Chondrocyte (in vitro differentiated cells): Measurements from ENCODE around the gene GRIK4. TPM values are rescaled to one million over a fixed set of nuclear protein-coding genes. Genes with fewer than 3 reads are reported as not detected.

Source experiments
- DNase-seq: peaks from one replicate; pipeline ENCODE4 v3.0.0; 2021; ENCODE audit warnings: mixed read lengths, low spot score
- H3K27ac Mint-ChIP-seq: one replicate; pipeline ENCODE4 v1.8.0; 2021; ENCODE audit warnings: mild to moderate bottlenecking, moderate library complexity, mixed read lengths; ENCODE audit not compliant: unreplicated experiment
- H3K27me3 Mint-ChIP-seq: 2 replicates; pipeline ENCODE4 v1.8.0; 2021; ENCODE audit warnings: low read depth, mixed read lengths
- H3K36me3 Mint-ChIP-seq: 2 replicates; pipeline ENCODE4 v1.8.0; 2021; ENCODE audit warnings: low read depth, mixed read lengths
- H3K4me1 Mint-ChIP-seq: 2 replicates; pipeline ENCODE4 v1.8.0; 2021; ENCODE audit warnings: low read depth, mild to moderate bottlenecking, mixed read lengths
- H3K4me3 Mint-ChIP-seq: one replicate; pipeline ENCODE4 v1.8.0; 2021; ENCODE audit warnings: mild to moderate bottlenecking, moderate library complexity, mixed read lengths; ENCODE audit not compliant: unreplicated experiment
- H3K9me3 Mint-ChIP-seq: 2 replicates; pipeline ENCODE4 v1.8.0; 2021; ENCODE audit warnings: low read depth, mixed read lengths
- CTCF ChIP-seq: fragments of 200-600 bp; sonication (generic); IDR thresholded peaks from 2 replicates; pipeline ENCODE4 v1.5.0; 2021; ENCODE audit warnings: antibody characterized with exemption, mild to moderate bottlenecking, moderate library complexity
- total RNA-seq: library from RNA; stranded (reverse); gene quantifications from 3 replicates; pipeline ENCODE4 v1.2.1, GENCODE V29; 2021

The GRIK4 gene
- total RNA-seq, 1 donor from 2014 or later: 0.37 TPM

DNA sequence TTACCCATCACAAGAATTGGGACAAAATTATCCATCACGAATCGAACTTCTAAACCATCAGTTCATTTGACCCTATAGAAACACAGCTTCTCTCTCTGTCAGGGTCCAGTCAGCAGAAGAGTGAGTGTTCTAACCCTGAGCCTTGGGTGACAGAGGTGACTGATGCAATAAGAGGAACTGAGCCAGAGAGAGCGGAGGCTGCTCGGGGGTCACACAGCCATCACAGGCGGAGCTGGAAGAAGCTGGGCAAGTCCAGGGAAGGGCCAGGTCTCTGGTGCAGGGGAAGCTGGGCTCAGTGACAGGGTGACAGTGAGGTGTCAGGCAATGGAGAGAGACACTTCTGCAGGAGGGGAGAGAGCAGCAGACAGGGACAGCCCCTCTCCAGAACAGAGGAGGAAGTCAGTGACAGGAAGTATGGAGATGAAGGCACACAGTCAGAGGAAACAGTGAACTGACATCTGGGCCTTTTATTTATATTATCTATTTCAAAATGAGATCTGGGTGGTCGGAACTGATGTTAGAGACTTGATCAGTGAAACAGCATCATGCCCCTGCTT lies 328.4 kb downstream of the GRIK4 start:
- Mint-ChIP-seq H3K4me3 (no peak overlapping the region), H3K27me3 (peaks cover 19% of the 10 kb centered on the region), H3K4me1 (no peaks in the 10 kb centered on the region), H3K9me3 (peaks cover 3% of the 10 kb centered on the region), H3K27ac (no peak overlapping the region), H3K36me3 (no peaks in the 10 kb centered on the region)
- no peak for DNase-seq
- TF ChIP-seq CTCF: no peak

GRCh38 chr11:120840661-120841060 lies 329.1 kb downstream of the GRIK4 start:
- peaks cover 14% of the 10 kb centered on the region for H3K27me3 Mint-ChIP-seq
- no peak overlapping the region for H3K4me3 Mint-ChIP-seq
- no peak for DNase-seq
- H3K27ac Mint-ChIP-seq: no peak overlapping the region
- H3K36me3 Mint-ChIP-seq: no peaks in the 10 kb centered on the region
- TF ChIP-seq CTCF: no peak
- no peaks in the 10 kb centered on the region for H3K4me1 Mint-ChIP-seq
- peaks cover 3% of the 10 kb centered on the region for H3K9me3 Mint-ChIP-seq

GRCh38 chr11:120841074-120841473 lies 329.5 kb downstream of the GRIK4 start:
- H3K27ac Mint-ChIP-seq: no peak overlapping the region
- H3K27me3 Mint-ChIP-seq: peaks cover 13% of the 10 kb centered on the region
- no peaks in the 10 kb centered on the region for H3K4me1 Mint-ChIP-seq
- H3K4me3 Mint-ChIP-seq: no peak overlapping the region
- peaks cover 3% of the 10 kb centered on the region for H3K9me3 Mint-ChIP-seq
- TF ChIP-seq CTCF: no peak
- DNase-seq: no peak
- H3K36me3 Mint-ChIP-seq: no peaks in the 10 kb centered on the region

- DNase-seq: no peak
- TF ChIP-seq CTCF: no peak
- Mint-ChIP-seq H3K4me3 (no peak overlapping the region), H3K4me1 (no peaks in the 10 kb centered on the region), H3K36me3 (no peaks in the 10 kb centered on the region), H3K27me3 (peaks cover 12% of the 10 kb centered on the region), H3K9me3 (peaks cover 3% of the 10 kb centered on the region), H3K27ac (no peak overlapping the region)
Observed at GRCh38 chr11:120842195-120842594, 330.6 kb downstream of the GRIK4 start.

DNA sequence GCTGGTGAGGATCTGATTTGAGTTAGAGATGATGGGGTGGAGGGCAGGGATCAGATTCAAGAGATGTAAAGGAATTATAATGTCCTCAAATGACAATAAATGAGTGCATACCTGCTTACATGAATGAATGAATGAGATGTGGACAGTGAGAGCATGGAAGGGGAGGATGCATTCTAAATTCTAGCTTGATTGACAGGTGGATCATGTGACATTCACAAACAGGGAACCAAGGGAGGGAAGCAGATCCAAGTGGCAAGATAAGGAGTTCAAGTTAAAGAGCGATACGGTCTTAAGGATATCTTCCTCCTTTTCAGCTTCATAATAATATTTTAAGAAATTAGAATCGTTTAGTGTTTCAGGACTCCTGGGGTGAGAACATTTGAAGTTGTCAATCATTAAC lies 341.9 kb downstream of the GRIK4 start:
- Mint-ChIP-seq H3K4me1 (peaks cover 2% of the 10 kb centered on the region), H3K36me3 (no peaks in the 10 kb centered on the region), H3K27me3 (peaks cover 11% of the 10 kb centered on the region), H3K9me3 (no peaks in the 10 kb centered on the region), H3K4me3 (no peak overlapping the region), H3K27ac (no peak overlapping the region)
- DNase-seq: no peak
- no peak for TF ChIP-seq CTCF
